Endothelial cell of umbilical vein (primary cell): ENCODE data around the gene TBCD.

ENCODE experiments used
- CTCF ChIP-seq, 2 donors: IDR thresholded peaks; 1 replicate in 1 of 2; 2 replicates in 1 of 2; pipeline ENCODE4 v1.5.1; 2011; ENCODE audit warnings: low read length in 2 of 2, mild to moderate bottlenecking in 2 of 2, moderate library complexity in 2 of 2, control low read depth in 1 of 2, inconsistent platforms in 1 of 2, low read depth in 1 of 2; ENCODE audit not compliant: insufficient read depth in 1 of 2; ENCODE audit errors: extremely low read depth in 1 of 2
- POLR2A ChIP-seq: IDR thresholded peaks from 2 replicates; pipeline ENCODE4 v1.6.1; 2012; ENCODE audit warnings: low read depth, mild to moderate bottlenecking, control low read depth, low read length
- POLR2AphosphoS5 ChIP-seq: IDR thresholded peaks from 2 replicates; pipeline ENCODE4 v1.6.1; 2012; ENCODE audit warnings: low read depth, mild to moderate bottlenecking, control low read depth, low read length, moderate library complexity; ENCODE audit not compliant: insufficient read depth

GRCh38 chr17:82929011-82929622, 177.3 kb downstream of the TBCD start:
- TF ChIP-seq POLR2A, result no peak
- no peak for TF ChIP-seq POLR2AphosphoS5
- no peak for TF ChIP-seq CTCF (IDR thresholded peaks at IDR 0.05; ENCODE audit: extremely low read depth in 1 of 2, insufficient read depth in 1 of 2, low read depth in 1 of 2, low read length in 2 of 2)
